ENCODE results near the gene SNRPA1.

- TF ChIP-seq POLR2A (IDR thresholded peaks at IDR 0.05; ENCODE audit: extremely low read depth, insufficient read length) (no peak), CTCF (IDR thresholded peaks at IDR 0.05; ENCODE audit: low read depth, low read length) (no peak)
These were observed 32.5 kb downstream of the SNRPA1 start for GRCh38 chr15:101262551-101262950.
